ENCODE data around the gene HCCS.

Gene HCCS

GRCh38 chrX:11081511-11081910 lies 29.6 kb upstream of the HCCS start:
- no peak overlapping the region for H3K4me3 ChIP-seq (ENCODE audit: low read depth, low read length)
- TF ChIP-seq CTCF (IDR thresholded peaks at IDR 0.05; ENCODE audit: low read depth, low read length) = no peak

- no peak for TF ChIP-seq CTCF (IDR thresholded peaks at IDR 0.05; ENCODE audit: low read depth, low read length)
- no peak overlapping the region for H3K4me3 ChIP-seq (ENCODE audit: low read depth, low read length)
Observed at GRCh38 chrX:11085305-11085704, 25.8 kb upstream of the HCCS start.

- TF ChIP-seq CTCF (IDR thresholded peaks at IDR 0.05; ENCODE audit: low read depth, low read length) = no peak
- no peak overlapping the region for H3K4me3 ChIP-seq (ENCODE audit: low read depth, low read length)
Observed at GRCh38 chrX:11089802-11090201, 21.3 kb upstream of the HCCS start.

- no peak for TF ChIP-seq CTCF (IDR thresholded peaks at IDR 0.05; ENCODE audit: low read depth, low read length)
- H3K4me3 ChIP-seq (ENCODE audit: low read depth, low read length) = no peak overlapping the region
Observed at GRCh38 chrX:11097933-11098332, 13.2 kb upstream of the HCCS start.

- TF ChIP-seq CTCF (IDR thresholded peaks at IDR 0.05; ENCODE audit: low read depth, low read length) = no peak
Observed at GRCh38 chrX:11099465-11099864, 11.7 kb upstream of the HCCS start.

GRCh38 chrX:11100281-11101035 lies 10.7 kb upstream of the HCCS start:
- H3K4me3 ChIP-seq (ENCODE audit: low read depth, low read length) = no peak overlapping the region
- peak; percentile 27 for TF ChIP-seq CTCF (IDR thresholded peaks at IDR 0.05; ENCODE audit: low read depth, low read length)

More at GRCh38 chrX:11099465-11099864, 11.7 kb upstream of the HCCS start:
- H3K4me3 ChIP-seq (ENCODE audit: low read depth, low read length) = no peak overlapping the region

- no peak overlapping the region for H3K4me3 ChIP-seq (ENCODE audit: low read depth, low read length)
- no peak for TF ChIP-seq CTCF (IDR thresholded peaks at IDR 0.05; ENCODE audit: low read depth, low read length)
Observed at GRCh38 chrX:11103006-11103405, 8.1 kb upstream of the HCCS start.
